DND-41 (cell line): ENCODE data around the gene TFR2.
"Not testable (repeated sequence)": the region's sequence is repeated elsewhere in the genome, so short reads cannot be mapped to it uniquely, and the experiment has no call there.

Experiments used
- ATAC-seq: fragments of 200-7000 bp; cut with Tn5 transposase; 3 replicates; pipeline ENCODE4 v1.9.1; 2021; ENCODE audit warnings: low read depth; ENCODE audit not compliant: insufficient read depth
- DNase-seq: peaks from one replicate; pipeline ENCODE4 v3.0.0-alpha.2; 2020
- H2AFZ ChIP-seq: 2 replicates; pipeline ENCODE4 v1.6.0; 2012; ENCODE audit warnings: low read depth, low read length
- H3K27ac ChIP-seq: 2 replicates; pipeline ENCODE4 v1.5.1; 2012; ENCODE audit warnings: low read length, inconsistent platforms
- H3K27me3 ChIP-seq: fragments of 200-600 bp; sonication (generic); 2 replicates; pipeline ENCODE4 v1.6.0; 2012; ENCODE audit warnings: low read length, mild to moderate bottlenecking, inconsistent platforms; ENCODE audit not compliant: insufficient read depth, poor library complexity
- H3K36me3 ChIP-seq: 2 replicates; pipeline ENCODE4 v1.5.1; 2012; ENCODE audit warnings: low read length, inconsistent platforms; ENCODE audit not compliant: insufficient read depth
- H3K4me1 ChIP-seq: 2 replicates; pipeline ENCODE4 v1.5.1; 2012; ENCODE audit warnings: mild to moderate bottlenecking, low read length; ENCODE audit not compliant: insufficient read depth
- H3K4me2 ChIP-seq: 2 replicates; pipeline ENCODE4 v1.6.0; 2012; ENCODE audit warnings: mild to moderate bottlenecking, moderate library complexity, low read length, inconsistent platforms; ENCODE audit not compliant: insufficient read depth
- H3K4me3 ChIP-seq, 2 experiments: fragments of 200-600 bp in 1 of 2; shearing (Covaris generic) in 1 of 2; 2 replicates each; pipeline ENCODE4 v1.5.1; 2012 to 2016; ENCODE audit warnings: inconsistent platforms in 2 of 2, low read length in 2 of 2, mild to moderate bottlenecking in 2 of 2, low read depth in 1 of 2, moderate library complexity in 1 of 2
- H3K79me2 ChIP-seq: 2 replicates; pipeline ENCODE4 v1.6.0; 2012; ENCODE audit warnings: low read length, inconsistent platforms; ENCODE audit not compliant: insufficient read depth
- H3K9ac ChIP-seq: 2 replicates; pipeline ENCODE4 v1.6.0; 2012; ENCODE audit warnings: low read depth, mild to moderate bottlenecking, inconsistent platforms, low read length, moderate library complexity
- H3K9me3 ChIP-seq: 2 replicates; pipeline ENCODE4 v1.5.1; 2012; ENCODE audit warnings: low read length, moderate library complexity, mild to moderate bottlenecking, inconsistent platforms; ENCODE audit not compliant: insufficient read depth, severe bottlenecking
- H4K20me1 ChIP-seq: 2 replicates; pipeline ENCODE4 v1.6.0; 2012; ENCODE audit warnings: low read length; ENCODE audit not compliant: insufficient read depth
- CTCF ChIP-seq: IDR thresholded peaks from 2 replicates; pipeline ENCODE4 v1.5.1; 2012; ENCODE audit warnings: borderline replicate concordance, low read length, moderate library complexity, mild to moderate bottlenecking; ENCODE audit not compliant: poor library complexity, severe bottlenecking; ENCODE audit errors: extremely low read depth
- EZH2 ChIP-seq: IDR thresholded peaks from 3 replicates; pipeline ENCODE4 v1.6.1; 2012; ENCODE audit warnings: borderline replicate concordance, low read depth, mild to moderate bottlenecking, moderate library complexity, low read length, inconsistent platforms; ENCODE audit not compliant: severe bottlenecking

TFR2 gene

GRCh38 chr7:100671353-100672327, 30.3 kb upstream of the TFR2 start:
- H3K36me3 ChIP-seq, result peaks cover 5% of the 10 kb centered on the region
- no peak for ATAC-seq
- H3K9ac ChIP-seq, result no peak overlapping the region
- H3K4me3 ChIP-seq, result no peak overlapping the region
- H2AFZ ChIP-seq, result no peak overlapping the region
- no peak for DNase-seq
- no peak for TF ChIP-seq EZH2
- TF ChIP-seq CTCF, result no peak
- peaks cover 30% of the 10 kb centered on the region for H3K79me2 ChIP-seq
- H3K4me1 ChIP-seq, result peaks cover 20% of the 10 kb centered on the region
- no peaks in the 10 kb centered on the region for H3K27me3 ChIP-seq
- no peak overlapping the region for H3K4me2 ChIP-seq
- H3K9me3 ChIP-seq, result no peaks in the 10 kb centered on the region
- peaks cover 21% of the 10 kb centered on the region for H4K20me1 ChIP-seq
- no peak overlapping the region for H3K27ac ChIP-seq

GRCh38 chr7:100670074-100670473, 28.7 kb upstream of the TFR2 start:
- H3K4me3 ChIP-seq, result no peak overlapping the region
- H3K4me1 ChIP-seq, result peaks cover 8% of the 10 kb centered on the region
- no peaks in the 10 kb centered on the region; the same call in 1 of the 2 replicates for H3K36me3 ChIP-seq
- TF ChIP-seq CTCF (no peak), EZH2 (no peak)
- no peak overlapping the region for H3K4me2 ChIP-seq
- H2AFZ ChIP-seq, result no peak overlapping the region
- H3K9me3 ChIP-seq, result no peaks in the 10 kb centered on the region
- H4K20me1 ChIP-seq, result peaks cover 8% of the 10 kb centered on the region
- no peaks in the 10 kb centered on the region for H3K27me3 ChIP-seq
- no peak overlapping the region for H3K9ac ChIP-seq
- no peak overlapping the region for H3K27ac ChIP-seq
- no peak for DNase-seq
- ATAC-seq, result no peak
- peaks cover 14% of the 10 kb centered on the region for H3K79me2 ChIP-seq

GRCh38 chr7:100669106-100669505, 27.8 kb upstream of the TFR2 start:
- not testable (repeated sequence) for DNase-seq

GRCh38 chr7:100668069-100668449, 26.7 kb upstream of the TFR2 start:
- Histone ChIP-seq H3K4me3 (no peak overlapping the region), H3K4me2 (no peak overlapping the region), H3K9ac (no peak overlapping the region), H3K27me3 (no peaks in the 10 kb centered on the region), H3K27ac (no peak overlapping the region), H2AFZ (no peak overlapping the region), H3K9me3 (no peaks in the 10 kb centered on the region), H3K79me2 (no peaks in the 10 kb centered on the region), H3K36me3 (no peaks in the 10 kb centered on the region), H3K4me1 (peaks cover 7% of the 10 kb centered on the region), H4K20me1 (no peaks in the 10 kb centered on the region)
- TF ChIP-seq CTCF, result no peak
- no peak for TF ChIP-seq EZH2
- no peak for ATAC-seq
- no peak for DNase-seq

More at GRCh38 chr7:100669106-100669505, 27.8 kb upstream of the TFR2 start:
- not testable (repeated sequence) for H3K9me3 ChIP-seq, H2AFZ ChIP-seq, H3K79me2 ChIP-seq, H3K27ac ChIP-seq, ATAC-seq, H3K4me3 ChIP-seq, H3K4me2 ChIP-seq, H3K9ac ChIP-seq, H4K20me1 ChIP-seq, H3K27me3 ChIP-seq, H3K36me3 ChIP-seq, H3K4me1 ChIP-seq
